ELF-1 (cell line): ENCODE data around the gene ALDH2.
"Not testable (repeated sequence)": the region's sequence is repeated elsewhere in the genome, so short reads cannot be mapped to it uniquely, and the experiment has no call there.

Experiments
- DNase-seq: peaks from one replicate; pipeline ENCODE4 v3.0.0-alpha.2; 2016; ENCODE audit warnings: low read depth, low spot score

Gene ALDH2

GRCh38 chr12:111788178-111788654 is 21.5 kb downstream of the ALDH2 start:
- DNase-seq = peak; percentile 41

- DNase-seq = no peak
Measured at GRCh38 chr12:111789779-111790178, 23.0 kb downstream of the ALDH2 start.

GRCh38 chr12:111791507-111791906 is 24.8 kb downstream of the ALDH2 start:
- no peak for DNase-seq

GRCh38 chr12:111792155-111792855 is 25.6 kb downstream of the ALDH2 start:
- DNase-seq = no peak

- DNase-seq = no peak
Measured at GRCh38 chr12:111792856-111793235, 26.1 kb downstream of the ALDH2 start.

GRCh38 chr12:111798182-111798581 is 31.4 kb downstream of the ALDH2 start:
- no peak for DNase-seq

GRCh38 chr12:111799758-111800157 is 33.0 kb downstream of the ALDH2 start:
- DNase-seq = no peak

GRCh38 chr12:111803038-111803626 is 36.4 kb downstream of the ALDH2 start:
- no peak for DNase-seq

GRCh38 chr12:111803851-111804250 is 37.1 kb downstream of the ALDH2 start:
- no peak for DNase-seq

- DNase-seq = no peak
Measured at GRCh38 chr12:111806304-111806703, 39.6 kb downstream of the ALDH2 start.

GRCh38 chr12:111807232-111807631 is 40.5 kb downstream of the ALDH2 start:
- DNase-seq = no peak

GRCh38 chr12:111812881-111813741 is 46.4 kb downstream of the ALDH2 start:
- peak; percentile 82 for DNase-seq

- peak; percentile 14 for DNase-seq
Measured at GRCh38 chr12:111816065-111816615, 49.4 kb downstream of the ALDH2 start.

- DNase-seq = not testable (repeated sequence)
Measured at GRCh38 chr12:111816898-111817297, 50.2 kb downstream of the ALDH2 start.

- DNase-seq = no peak
Measured at GRCh38 chr12:111818340-111818739, 51.6 kb downstream of the ALDH2 start.

- DNase-seq = no peak
Measured at GRCh38 chr12:111819191-111820158, 52.7 kb downstream of the ALDH2 start.

- DNase-seq = not testable (repeated sequence)
Measured at GRCh38 chr12:111820828-111821227, 54.1 kb downstream of the ALDH2 start.

GRCh38 chr12:111822886-111823285 is 56.2 kb downstream of the ALDH2 start:
- DNase-seq = no peak

GRCh38 chr12:111823891-111824290 is 57.2 kb downstream of the ALDH2 start:
- DNase-seq = no peak

GRCh38 chr12:111824312-111824711 is 57.6 kb downstream of the ALDH2 start:
- peak; percentile 23 for DNase-seq

- DNase-seq = no peak
Measured at GRCh38 chr12:111825509-111825908, 58.8 kb downstream of the ALDH2 start.
